ENCODE data around the gene HMCN2. TPM values are rescaled to one million over a fixed set of nuclear protein-coding genes. Genes with fewer than 3 reads are reported as not detected.
A peak's percentile ranks its signal among the peaks of the same experiment; 100 is the strongest.

Gene HMCN2
- total RNA-seq, 1 experiment from 2014 or later = 8.6 TPM

DNA sequence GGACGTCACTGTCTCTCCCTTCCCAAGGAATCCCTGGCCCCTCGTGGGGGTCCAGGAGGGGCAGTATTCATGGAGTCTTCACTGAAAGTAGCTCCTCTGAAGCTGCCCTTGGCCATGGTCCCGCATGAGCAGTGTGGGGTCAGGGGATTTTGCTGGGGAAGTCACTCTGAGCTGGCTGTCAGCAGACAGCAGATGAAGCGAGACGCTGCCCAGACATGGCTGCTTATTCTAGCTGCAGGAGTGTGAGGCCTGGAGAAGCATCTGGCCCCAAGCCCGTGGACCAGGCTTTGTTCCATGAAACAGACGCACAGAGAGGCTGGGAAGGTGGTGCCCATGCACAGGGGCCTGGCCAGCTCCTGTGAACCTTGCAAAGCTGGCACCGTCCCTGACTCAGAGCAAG is 157.7 kb downstream of the HMCN2 start:
- TF ChIP-seq, protein P1, sequence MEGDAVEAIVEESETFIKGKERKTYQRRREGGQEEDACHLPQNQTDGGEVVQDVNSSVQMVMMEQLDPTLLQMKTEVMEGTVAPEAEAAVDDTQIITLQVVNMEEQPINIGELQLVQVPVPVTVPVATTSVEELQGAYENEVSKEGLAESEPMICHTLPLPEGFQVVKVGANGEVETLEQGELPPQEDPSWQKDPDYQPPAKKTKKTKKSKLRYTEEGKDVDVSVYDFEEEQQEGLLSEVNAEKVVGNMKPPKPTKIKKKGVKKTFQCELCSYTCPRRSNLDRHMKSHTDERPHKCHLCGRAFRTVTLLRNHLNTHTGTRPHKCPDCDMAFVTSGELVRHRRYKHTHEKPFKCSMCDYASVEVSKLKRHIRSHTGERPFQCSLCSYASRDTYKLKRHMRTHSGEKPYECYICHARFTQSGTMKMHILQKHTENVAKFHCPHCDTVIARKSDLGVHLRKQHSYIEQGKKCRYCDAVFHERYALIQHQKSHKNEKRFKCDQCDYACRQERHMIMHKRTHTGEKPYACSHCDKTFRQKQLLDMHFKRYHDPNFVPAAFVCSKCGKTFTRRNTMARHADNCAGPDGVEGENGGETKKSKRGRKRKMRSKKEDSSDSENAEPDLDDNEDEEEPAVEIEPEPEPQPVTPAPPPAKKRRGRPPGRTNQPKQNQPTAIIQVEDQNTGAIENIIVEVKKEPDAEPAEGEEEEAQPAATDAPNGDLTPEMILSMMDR (conservative IDR thresholded peaks at IDR 0.05) = no peak
- H4K91ac ChIP-seq (ENCODE audit: insufficient read length, low read depth, low read length) = no peak overlapping the region
- H3K4me2 ChIP-seq (ENCODE audit: insufficient read depth, insufficient read length, low read length) = no peak overlapping the region
- no peaks in the 10 kb centered on the region for H4K20me1 ChIP-seq (ENCODE audit: control insufficient read depth, insufficient read depth, insufficient read length)
- peaks cover 9% of the 10 kb centered on the region for H3K4me1 ChIP-seq (ENCODE audit: insufficient read depth, low read length)
- peaks cover 9% of the 10 kb centered on the region for H3K27me3 Mint-ChIP-seq (ENCODE audit: low read depth)
- no peaks in the 10 kb centered on the region for H3K23me2 ChIP-seq (ENCODE audit: insufficient read length, low read depth, low read length, poor library complexity, severe bottlenecking)
- no peaks in the 10 kb centered on the region for H3K79me1 ChIP-seq (ENCODE audit: insufficient read depth, low read depth, low read length, poor library complexity, severe bottlenecking)
- no peak overlapping the region for H3K56ac ChIP-seq (ENCODE audit: insufficient read length, low read depth, low read length)
- no peak overlapping the region for H3K18ac ChIP-seq (ENCODE audit: insufficient read length, low read depth, low read length)
- H3K14ac ChIP-seq (ENCODE audit: insufficient read depth, low read length) = no peak overlapping the region; the same call in 1 of the 2 replicates
- peak; percentile 28 for DNase-seq
- H2BK20ac ChIP-seq (ENCODE audit: low read depth, low read length, poor library complexity, severe bottlenecking) = no peak overlapping the region
- H3K9ac ChIP-seq (ENCODE audit: extremely low read depth, insufficient read length, low read length) = no peak overlapping the region
- no peak overlapping the region for H3K4ac ChIP-seq (ENCODE audit: low read depth, low read length)
- no peaks in the 10 kb centered on the region for H3K79me2 ChIP-seq (ENCODE audit: insufficient read depth, low read length)
- H3K27me3 ChIP-seq (ENCODE audit: insufficient read depth, low read length) = no peaks in the 10 kb centered on the region
- peaks cover 8 to 13% (median 9%) of the 10 kb centered on the region in 3 experiments for H3K36me3 Mint-ChIP-seq (ENCODE audit: insufficient read depth in 1 of 3, low read depth in 3 of 3)
- H3K9me3 Mint-ChIP-seq = peaks cover 5 to 6% of the 10 kb centered on the region in 2 experiments; a peak in 4 of 5 replicates
- H2AK5ac ChIP-seq (ENCODE audit: insufficient read length, low read length) = no peak overlapping the region
- no peaks in the 10 kb centered on the region for H3K9me3 ChIP-seq (ENCODE audit: control insufficient read depth, low read depth, low read length)
- H2BK120ac ChIP-seq (ENCODE audit: low read depth, low read length, poor library complexity, severe bottlenecking) = no peak overlapping the region
- no peak overlapping the region for H3K27ac Mint-ChIP-seq
- H4K5ac ChIP-seq (ENCODE audit: insufficient read length, low read depth, low read length) = no peak overlapping the region
- peaks cover 21 to 28% of the 10 kb centered on the region in 2 experiments for H3K4me1 Mint-ChIP-seq
- no peak overlapping the region for H2AFZ ChIP-seq (ENCODE audit: low read length)
- H2BK5ac ChIP-seq (ENCODE audit: insufficient read length, low read length) = no peak overlapping the region
- no peak overlapping the region for H2BK12ac ChIP-seq (ENCODE audit: insufficient read length, low read depth, low read length)
- H3K27ac ChIP-seq (ENCODE audit: insufficient read length, low read depth, low read length) = no peak overlapping the region
- no peak overlapping the region for H4K8ac ChIP-seq (replicated peaks; ENCODE audit: insufficient read length, low read depth, low read length)
- no peak overlapping the region for H3T11ph ChIP-seq (ENCODE audit: low read length)
- H3K4me3 Mint-ChIP-seq = no peak overlapping the region
- no peak overlapping the region for H2BK15ac ChIP-seq (ENCODE audit: low read depth, low read length)
- H3K23ac ChIP-seq (ENCODE audit: insufficient read length, low read depth, low read length) = no peak overlapping the region
- no CpG with 5 or more reads among the region's 8 CpGs for WGBS (ENCODE audit: extremely low coverage, insufficient read length, low lambda C conversion rate)

Data from H9 (cell line).